Uterus (tissue), 4 donors: Measurements from ENCODE around the gene PHLPP1. TPM values are rescaled to one million over a fixed set of nuclear protein-coding genes. Genes with fewer than 3 reads are reported as not detected.
A peak's percentile ranks its signal among the peaks of the same experiment; 100 is the strongest.

Experiments used
- DNase-seq, 2 donors: peaks; one replicate each; pipeline ENCODE4 v3.0.0-alpha.2; 2019 to 2020
- H3K27ac ChIP-seq, 2 donors: fragments of 200-600 bp; sonication (generic); 1 replicate in 1 of 2; 2 replicates in 1 of 2; pipeline ENCODE4 v1.5.1; 2016 to 2018
- H3K27me3 ChIP-seq, 2 donors: fragments of 200-600 bp; sonication (generic); one replicate each; pipeline ENCODE4 v1.5.1; 2018 to 2019; ENCODE audit warnings: control low read depth in 1 of 2
- H3K36me3 ChIP-seq, 2 donors: fragments of 200-600 bp; sonication (generic); one replicate each; pipeline ENCODE4 v1.5.1; 2019; ENCODE audit warnings: control low read depth in 1 of 2
- H3K4me1 ChIP-seq, 2 donors: fragments of 200-600 bp; sonication (generic); one replicate each; pipeline ENCODE4 v1.5.1; 2018 to 2019; ENCODE audit warnings: control low read depth in 1 of 2
- H3K4me3 ChIP-seq, 2 donors: fragments of 200-600 bp; sonication (generic); 1 replicate in 1 of 2; 2 replicates in 1 of 2; pipeline ENCODE4 v1.5.1; 2018 to 2019; ENCODE audit warnings: mild to moderate bottlenecking in 1 of 2
- H3K9me3 ChIP-seq, 2 donors: fragments of 200-600 bp; sonication (generic); one replicate each; pipeline ENCODE4 v1.5.1; 2019; ENCODE audit warnings: control low read depth in 1 of 2
- POLR2A ChIP-seq, 2 donors: fragments of 450-650 bp; IDR thresholded peaks; one replicate each; pipeline ENCODE4 v1.6.1; 2016; ENCODE audit warnings: antibody characterized with exemption in 2 of 2, mild to moderate bottlenecking in 1 of 2, moderate library complexity in 1 of 2
- intact Hi-C: fragments of 100-400 bp; cut with DNase I; formaldehyde crosslinking; loops from one replicate; pipeline ENCODE4 v1.15.1; 2023; ENCODE audit warnings: low total_unique reads
- total RNA-seq, 4 donors: library from RNA; depleted of rRNA in 3 of 4; stranded (reverse); fragments of >200 nt in 3 of 4; gene quantifications; one replicate each; pipeline versions ENCODE4 v1.1.0 to v1.2.4, GENCODE V29; 2014 to 2023
- TF ChIP-seq, protein P1 (sequence below), 4 experiments: fragments of 200-600 bp in 2 of 4; fragments of 450-650 bp in 2 of 4; sonication (generic) in 2 of 4; IDR thresholded peaks; one replicate each; pipeline ENCODE4 v1.5.1; 2016 to 2019; ENCODE audit warnings: antibody characterized with exemption in 4 of 4, mild to moderate bottlenecking in 2 of 4, moderate library complexity in 1 of 4
- donor health status: DM: yes; HTN: yes; CAD: no.

The PHLPP1 gene
- total RNA-seq, 4 donors from 2014 or later, result 10.6 to 32.4 (median 14.1) TPM

- no peak overlapping the region for H3K4me3 ChIP-seq
- no peak for DNase-seq
- TF ChIP-seq, protein P1, sequence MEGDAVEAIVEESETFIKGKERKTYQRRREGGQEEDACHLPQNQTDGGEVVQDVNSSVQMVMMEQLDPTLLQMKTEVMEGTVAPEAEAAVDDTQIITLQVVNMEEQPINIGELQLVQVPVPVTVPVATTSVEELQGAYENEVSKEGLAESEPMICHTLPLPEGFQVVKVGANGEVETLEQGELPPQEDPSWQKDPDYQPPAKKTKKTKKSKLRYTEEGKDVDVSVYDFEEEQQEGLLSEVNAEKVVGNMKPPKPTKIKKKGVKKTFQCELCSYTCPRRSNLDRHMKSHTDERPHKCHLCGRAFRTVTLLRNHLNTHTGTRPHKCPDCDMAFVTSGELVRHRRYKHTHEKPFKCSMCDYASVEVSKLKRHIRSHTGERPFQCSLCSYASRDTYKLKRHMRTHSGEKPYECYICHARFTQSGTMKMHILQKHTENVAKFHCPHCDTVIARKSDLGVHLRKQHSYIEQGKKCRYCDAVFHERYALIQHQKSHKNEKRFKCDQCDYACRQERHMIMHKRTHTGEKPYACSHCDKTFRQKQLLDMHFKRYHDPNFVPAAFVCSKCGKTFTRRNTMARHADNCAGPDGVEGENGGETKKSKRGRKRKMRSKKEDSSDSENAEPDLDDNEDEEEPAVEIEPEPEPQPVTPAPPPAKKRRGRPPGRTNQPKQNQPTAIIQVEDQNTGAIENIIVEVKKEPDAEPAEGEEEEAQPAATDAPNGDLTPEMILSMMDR (IDR thresholded peaks at IDR 0.05), result no peak
- no peak for TF ChIP-seq POLR2A (IDR thresholded peaks at IDR 0.05)
Measured at GRCh38 chr18:62713651-62714247, 1.6 kb upstream of the PHLPP1 start.

GRCh38 chr18:62714671-62715435 lies 488 bp upstream of the PHLPP1 start:
- no peaks in the 10 kb centered on the region for H3K9me3 ChIP-seq
- DNase-seq, result peak; percentile 100
- H3K27me3 ChIP-seq, result no peaks in the 10 kb centered on the region
- no peaks in the 10 kb centered on the region for H3K36me3 ChIP-seq
- peak overlapping the region; percentile 59 to 93 for H3K4me3 ChIP-seq
- TF ChIP-seq, protein P1 (IDR thresholded peaks at IDR 0.05), result peak; percentile 84 to 92 (median 86)
- TF ChIP-seq POLR2A (IDR thresholded peaks at IDR 0.05), result no peak
- no peaks in the 10 kb centered on the region for H3K4me1 ChIP-seq
- H3K27ac ChIP-seq, result peak overlapping the region; percentile 99 to 100
- intact Hi-C loops, result loop anchor here (10.0 kb wide), 1 partner anchor 270 kb away; no protein-coding TSS in a partner anchor

More at GRCh38 chr18:62713651-62714247, 1.6 kb upstream of the PHLPP1 start:
- no peaks in the 10 kb centered on the region for H3K27me3 ChIP-seq
- H3K27ac ChIP-seq, result no peak overlapping the region
- no peaks in the 10 kb centered on the region for H3K9me3 ChIP-seq
- no peaks in the 10 kb centered on the region for H3K4me1 ChIP-seq
- H3K36me3 ChIP-seq, result no peaks in the 10 kb centered on the region
- intact Hi-C loops, result loop anchor here (10.0 kb wide), 1 partner anchor 271 kb away; no protein-coding TSS in a partner anchor

DNA sequence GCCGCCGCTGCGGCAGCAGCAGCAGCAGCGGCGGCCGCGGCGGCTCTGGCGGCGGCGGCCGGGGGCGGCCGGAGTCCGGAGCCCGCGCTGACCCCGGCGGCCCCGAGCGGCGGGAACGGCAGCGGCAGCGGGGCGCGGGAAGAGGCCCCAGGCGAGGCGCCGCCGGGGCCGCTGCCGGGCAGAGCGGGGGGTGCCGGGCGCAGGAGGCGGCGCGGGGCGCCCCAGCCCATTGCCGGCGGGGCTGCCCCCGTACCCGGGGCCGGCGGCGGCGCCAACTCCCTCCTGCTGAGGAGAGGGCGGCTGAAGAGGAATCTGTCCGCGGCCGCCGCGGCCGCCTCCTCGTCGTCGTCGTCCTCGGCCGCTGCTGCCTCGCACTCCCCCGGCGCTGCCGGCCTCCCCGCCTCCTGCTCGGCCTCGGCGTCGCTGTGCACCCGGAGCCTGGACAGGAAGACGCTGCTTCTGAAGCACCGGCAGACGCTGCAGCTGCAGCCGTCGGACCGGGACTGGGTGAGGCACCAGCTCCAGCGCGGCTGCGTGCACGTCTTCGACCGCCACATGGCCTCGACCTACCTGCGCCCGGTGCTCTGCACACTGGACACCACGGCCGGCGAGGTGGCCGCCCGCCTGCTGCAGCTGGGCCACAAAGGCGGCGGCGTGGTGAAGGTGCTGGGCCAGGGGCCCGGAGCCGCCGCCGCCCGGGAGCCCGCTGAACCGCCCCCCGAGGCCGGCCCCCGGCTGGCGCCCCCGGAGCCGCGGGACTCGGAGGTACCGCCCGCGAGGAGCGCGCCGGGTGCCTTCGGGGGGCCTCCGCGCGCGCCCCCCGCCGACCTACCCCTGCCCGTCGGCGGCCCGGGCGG lies 646 bp downstream of the PHLPP1 start:
- H3K27me3 ChIP-seq, result no peaks in the 10 kb centered on the region
- TF ChIP-seq POLR2A (IDR thresholded peaks at IDR 0.05), result peak in 1 of 2 donors; percentile 16
- TF ChIP-seq, protein P1 (IDR thresholded peaks at IDR 0.05), result no peak
- intact Hi-C loops, result loop anchor here (10.0 kb wide), 1 partner anchor 269 kb away; no protein-coding TSS in a partner anchor
- peak overlapping the region; percentile 59 to 93 for H3K4me3 ChIP-seq
- peak overlapping the region; percentile 99 to 100 for H3K27ac ChIP-seq
- H3K36me3 ChIP-seq, result no peaks in the 10 kb centered on the region
- peak; percentile 37 to 48 for DNase-seq
- H3K9me3 ChIP-seq, result no peaks in the 10 kb centered on the region
- H3K4me1 ChIP-seq, result no peaks in the 10 kb centered on the region

- peak; percentile 30 to 46 for DNase-seq
- intact Hi-C loops, result loop anchor here (10.0 kb wide), 1 partner anchor 268 kb away; no protein-coding TSS in a partner anchor
- H3K4me1 ChIP-seq, result no peaks in the 10 kb centered on the region
- H3K27ac ChIP-seq, result peak overlapping the region; percentile 48 to 100
- no peaks in the 10 kb centered on the region for H3K9me3 ChIP-seq
- peak overlapping the region; percentile 59 to 87 for H3K4me3 ChIP-seq
- H3K36me3 ChIP-seq, result no peaks in the 10 kb centered on the region
- H3K27me3 ChIP-seq, result no peaks in the 10 kb centered on the region
- TF ChIP-seq, protein P1 (IDR thresholded peaks at IDR 0.05), result peak in 3 of 4 experiments; percentile 17 to 32 (median 17)
- TF ChIP-seq POLR2A (IDR thresholded peaks at IDR 0.05), result no peak
Measured at GRCh38 chr18:62716619-62717168, 1.4 kb downstream of the PHLPP1 start.
